GM12801 (cell line): Measurements from ENCODE around the gene NR2F1-AS1.

Experiments used
- TF ChIP-seq, protein P1 (sequence below): IDR thresholded peaks from one replicate; pipeline ENCODE4 v1.5.1; 2011; ENCODE audit warnings: control low read depth; ENCODE audit not compliant: insufficient read length; ENCODE audit errors: extremely low read depth

The NR2F1-AS1 gene

GRCh38 chr5:93601802-93602155 lies 20.8 kb upstream of the NR2F1-AS1 start:
- TF ChIP-seq, protein P1, sequence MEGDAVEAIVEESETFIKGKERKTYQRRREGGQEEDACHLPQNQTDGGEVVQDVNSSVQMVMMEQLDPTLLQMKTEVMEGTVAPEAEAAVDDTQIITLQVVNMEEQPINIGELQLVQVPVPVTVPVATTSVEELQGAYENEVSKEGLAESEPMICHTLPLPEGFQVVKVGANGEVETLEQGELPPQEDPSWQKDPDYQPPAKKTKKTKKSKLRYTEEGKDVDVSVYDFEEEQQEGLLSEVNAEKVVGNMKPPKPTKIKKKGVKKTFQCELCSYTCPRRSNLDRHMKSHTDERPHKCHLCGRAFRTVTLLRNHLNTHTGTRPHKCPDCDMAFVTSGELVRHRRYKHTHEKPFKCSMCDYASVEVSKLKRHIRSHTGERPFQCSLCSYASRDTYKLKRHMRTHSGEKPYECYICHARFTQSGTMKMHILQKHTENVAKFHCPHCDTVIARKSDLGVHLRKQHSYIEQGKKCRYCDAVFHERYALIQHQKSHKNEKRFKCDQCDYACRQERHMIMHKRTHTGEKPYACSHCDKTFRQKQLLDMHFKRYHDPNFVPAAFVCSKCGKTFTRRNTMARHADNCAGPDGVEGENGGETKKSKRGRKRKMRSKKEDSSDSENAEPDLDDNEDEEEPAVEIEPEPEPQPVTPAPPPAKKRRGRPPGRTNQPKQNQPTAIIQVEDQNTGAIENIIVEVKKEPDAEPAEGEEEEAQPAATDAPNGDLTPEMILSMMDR = no peak

DNA sequence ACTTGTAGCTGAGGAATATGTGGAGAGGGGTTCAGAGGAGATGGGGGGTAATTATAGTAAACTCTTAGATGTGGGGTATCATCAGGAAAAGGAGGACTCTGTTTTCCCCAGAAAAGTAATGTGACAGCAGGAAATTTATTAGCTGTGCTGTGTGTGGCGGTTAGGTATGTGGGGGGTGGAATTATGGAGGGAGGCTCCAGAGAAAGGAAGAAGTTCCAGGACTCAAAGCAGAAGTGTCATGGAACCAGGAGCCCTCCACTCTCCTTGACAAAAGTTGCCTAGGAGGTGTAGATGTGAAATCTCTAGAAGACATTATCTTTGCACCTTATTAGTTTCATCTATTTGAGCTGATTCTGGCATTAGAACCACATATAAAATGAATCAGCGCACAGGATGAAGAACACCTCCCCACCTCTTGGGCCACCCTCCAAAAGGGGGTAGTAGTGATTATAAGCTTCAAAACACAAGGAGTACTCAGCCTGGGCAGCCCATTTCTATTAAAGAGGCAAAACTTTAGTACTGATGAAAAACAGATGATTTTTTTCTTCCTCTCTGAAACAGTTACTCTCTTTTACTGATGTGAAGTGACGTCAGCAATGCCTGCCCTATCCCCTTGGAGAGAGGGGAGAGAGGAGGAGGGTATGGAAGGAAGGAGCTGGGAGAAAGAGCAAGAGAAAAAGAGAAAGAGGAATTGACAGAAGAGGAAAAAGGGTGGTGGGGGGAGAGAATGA lies 20.2 kb upstream of the NR2F1-AS1 start:
- TF ChIP-seq, protein P1 = no peak

DNA sequence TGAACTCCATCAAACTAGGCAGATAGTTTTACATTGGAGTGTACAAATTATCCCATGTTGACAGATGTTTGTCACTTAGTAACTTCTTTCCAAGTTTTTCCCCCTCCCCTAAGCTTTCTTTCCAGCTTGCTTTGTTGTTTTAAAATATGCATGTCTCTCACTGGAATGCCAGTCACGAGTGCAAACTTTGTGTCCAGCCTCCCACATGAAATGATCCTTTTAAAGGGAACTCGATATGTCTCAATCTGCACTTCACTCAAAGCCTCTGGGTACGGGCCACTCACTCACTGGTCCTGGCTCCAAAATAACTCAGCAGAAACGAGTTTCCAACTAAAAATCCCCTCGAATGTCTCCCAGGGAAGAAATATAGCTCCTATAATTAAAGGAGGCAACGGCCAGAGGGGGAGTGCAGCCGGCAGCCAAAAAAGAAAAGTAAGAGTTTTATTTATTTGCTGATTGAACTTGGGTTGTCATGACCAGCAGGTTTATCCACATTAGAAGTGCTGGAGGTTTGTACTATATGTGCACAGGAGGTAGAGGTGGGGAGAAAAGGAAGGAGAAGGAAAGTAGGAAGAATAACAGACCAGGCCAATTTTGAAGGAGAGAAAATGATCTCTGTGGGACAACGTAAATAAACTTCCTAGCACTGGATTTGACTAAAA lies 19.5 kb upstream of the NR2F1-AS1 start:
- TF ChIP-seq, protein P1 = no peak

DNA sequence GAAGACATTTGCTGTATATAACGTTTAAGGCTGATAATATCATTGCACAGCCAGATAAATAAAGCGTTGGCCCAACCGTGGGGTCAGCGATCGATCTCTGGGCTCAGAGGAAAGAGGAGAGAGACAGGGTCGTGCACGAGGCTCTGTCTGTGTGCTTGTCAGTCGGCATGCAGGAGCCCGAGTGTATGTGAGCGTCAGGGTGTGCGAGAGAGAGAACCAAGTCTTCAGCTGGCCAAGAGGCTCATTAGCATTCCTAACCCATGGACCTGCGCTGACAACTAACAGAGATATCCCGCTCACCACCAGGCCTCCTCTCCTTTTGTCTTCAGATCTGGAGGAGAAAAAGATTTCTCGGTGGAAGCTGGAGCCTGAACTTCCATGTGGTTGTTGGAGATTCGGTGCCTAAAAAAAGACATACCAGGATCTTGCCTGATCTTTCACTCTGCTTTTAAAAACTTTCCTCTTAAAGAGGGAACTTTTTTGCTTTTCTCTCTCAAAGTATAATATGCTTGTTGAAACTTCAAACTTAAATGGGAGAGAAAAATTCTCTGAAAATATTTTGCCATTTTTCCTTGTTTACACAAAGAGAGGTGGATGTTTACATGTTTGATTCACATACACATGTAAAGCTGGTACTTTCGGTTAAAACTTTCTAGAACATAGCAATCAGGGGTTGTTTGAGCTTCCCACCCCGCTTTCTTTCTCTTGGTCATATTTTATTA lies 18.5 kb upstream of the NR2F1-AS1 start:
- TF ChIP-seq, protein P1 = no peak

DNA sequence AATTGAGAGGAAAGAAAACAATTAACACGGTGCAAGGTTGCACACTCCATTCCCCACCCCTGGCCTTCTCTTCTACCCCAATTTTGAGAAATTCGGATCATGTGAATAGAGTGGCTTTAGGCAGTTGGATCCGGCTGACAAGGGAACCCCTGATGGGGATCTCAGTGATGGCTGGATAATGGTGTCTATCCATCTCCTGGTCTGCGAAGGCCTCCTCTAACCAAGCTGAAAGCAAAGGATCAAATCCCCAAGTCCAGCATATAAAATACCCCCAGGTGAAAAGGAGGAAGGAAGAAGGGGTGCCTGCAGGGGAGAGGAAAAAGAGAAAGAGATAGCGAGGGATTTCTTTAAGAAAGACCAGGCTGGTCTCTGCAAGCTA lies 18.0 kb upstream of the NR2F1-AS1 start:
- TF ChIP-seq, protein P1 = no peak

GRCh38 chr5:93598091-93599000 lies 17.3 kb upstream of the NR2F1-AS1 start:
- TF ChIP-seq, protein P1 = no peak
